GM12892 (cell line): ENCODE data around the gene CRYBB1.

Experiments used
- POLR2A ChIP-seq: IDR thresholded peaks from 2 replicates; pipeline ENCODE4 v1.6.1; 2011; ENCODE audit warnings: low read depth, low read length, control low read depth
- POLR2AphosphoS5 ChIP-seq: IDR thresholded peaks from 2 replicates; pipeline ENCODE4 v1.6.1; 2011; ENCODE audit warnings: low read depth, low read length, control low read depth
- TAF1 ChIP-seq: IDR thresholded peaks from 2 replicates; pipeline ENCODE4 v1.6.1; 2011; ENCODE audit warnings: low read depth, mild to moderate bottlenecking, control low read depth, low read length, borderline replicate concordance

DNA sequence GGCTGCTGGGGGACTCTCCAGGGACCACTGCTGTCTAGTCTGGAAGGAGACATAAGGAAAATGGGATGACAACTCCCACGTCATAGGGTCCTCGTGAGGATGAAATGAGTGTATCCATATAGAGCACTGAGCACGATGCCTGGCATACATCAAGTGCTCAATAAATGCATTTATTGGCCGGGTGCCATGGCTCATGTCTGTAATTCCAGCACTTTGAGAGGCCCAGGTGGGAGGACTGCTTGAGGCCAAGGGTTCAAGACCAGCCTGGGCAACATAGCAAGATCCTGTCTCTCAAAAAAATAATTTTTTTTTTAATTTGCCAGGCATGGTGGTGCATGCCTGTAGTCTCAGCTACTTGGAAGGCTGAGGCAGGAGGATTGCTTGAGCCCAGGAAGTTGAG lies 15.7 kb downstream of the CRYBB1 start:
- TF ChIP-seq POLR2A (no peak), TAF1 (no peak), POLR2AphosphoS5 (no peak)
